ENCODE data around the gene SERGEF. TPM values are rescaled to one million over a fixed set of nuclear protein-coding genes. Genes with fewer than 3 reads are reported as not detected.

Gene SERGEF
- polyA plus RNA-seq, 1 of the 3 experiments (the other 2 are of a cell fraction), result 23.1 TPM

DNA sequence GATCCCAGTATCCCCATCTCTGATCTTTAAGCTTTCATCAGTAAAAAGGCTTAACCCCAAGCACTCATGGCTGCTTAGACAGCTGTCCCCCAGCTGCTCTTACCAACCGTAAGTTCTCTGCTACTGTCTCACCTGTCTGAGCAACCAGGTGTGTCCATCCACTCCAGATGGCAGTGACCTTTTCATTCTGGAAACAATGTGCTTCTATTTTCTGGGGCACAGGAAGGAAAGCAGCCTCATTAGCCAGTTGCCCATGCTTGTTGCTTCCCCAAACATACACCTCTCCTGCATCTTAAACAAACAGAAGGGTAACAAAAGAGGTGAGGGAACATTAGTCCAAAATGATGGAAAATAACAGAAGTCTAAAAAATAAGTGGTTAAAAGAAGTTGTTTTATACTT is 24.4 kb downstream of the SERGEF start:
- Histone ChIP-seq H3K9me3 (no peaks in the 10 kb centered on the region), H3K4me3 (ENCODE audit: low read depth in 2 of 2, low read length in 1 of 2) (no peak overlapping the region), H4K20me1 (ENCODE audit: insufficient read depth) (no peaks in the 10 kb centered on the region), H3K79me2 (ENCODE audit: insufficient read depth) (no peaks in the 10 kb centered on the region), H3K9ac (no peak overlapping the region), H2AFZ (ENCODE audit: low read depth) (no peak overlapping the region), H3K4me1 (ENCODE audit: control insufficient read depth in 1 of 2, insufficient read depth in 2 of 2, low read depth in 1 of 2, low read length in 1 of 2) (peaks cover 5 to 6% of the 10 kb centered on the region in 2 experiments; a peak in 1 of 4 replicates), H3K27me3 (ENCODE audit: insufficient read depth) (no peaks in the 10 kb centered on the region), H3K4me2 (no peak overlapping the region), H3K36me3 (replicated peaks in 1 of 2; ENCODE audit: control insufficient read depth in 1 of 2, insufficient read depth in 2 of 2, low read length in 1 of 2) (peaks cover 11 to 26% of the 10 kb centered on the region in 2 experiments), H3K9me2 (no peaks in the 10 kb centered on the region), H3K27ac (ENCODE audit: low read depth in 2 of 2, low read length in 1 of 2) (no peak overlapping the region), H3F3A (replicated peaks; ENCODE audit: insufficient read depth) (peaks cover 9% of the 10 kb centered on the region)
- no peak for DNase-seq
- CTCF ChIA-PET, result interaction anchor here (0.7 to 30.6 kb wide), 10 partner anchors 7 to 387 kb away, joined by 3 to 730 read pairs (median 8); partner anchors contain the start of gene KCNC1
- POLR2A ChIA-PET, result no interaction called here
- WGBS (ENCODE audit: low lambda C conversion rate), result no CpG with 5 or more reads among the region's 1 CpG
- TF ChIP-seq ELF1 (IDR thresholded peaks at IDR 0.05), result no peak
- TF ChIP-seq MXI1 (IDR thresholded peaks at IDR 0.05; ENCODE audit: low read depth, low read length), result no peak
- TF ChIP-seq EP300 (IDR thresholded peaks at IDR 0.05; ENCODE audit: borderline replicate concordance in 1 of 2, low read depth in 1 of 2, low read length in 1 of 2), result no peak
- TF ChIP-seq MEF2A (IDR thresholded peaks at IDR 0.05; ENCODE audit: borderline replicate concordance, low read depth), result no peak
- no peak for TF ChIP-seq JUND (IDR thresholded peaks at IDR 0.05)
- no peak for TF ChIP-seq ZBTB33 (IDR thresholded peaks at IDR 0.05; ENCODE audit: borderline replicate concordance, low read depth)
- no peak for TF ChIP-seq TAF1 (IDR thresholded peaks at IDR 0.05; ENCODE audit: borderline replicate concordance, low read depth, low read length)
- TF ChIP-seq CTCF (IDR thresholded peaks at IDR 0.05), result no peak
- no peak for TF ChIP-seq NRF1 (IDR thresholded peaks at IDR 0.05; ENCODE audit: low read depth, low read length)

GRCh38 chr11:17987826-17988225 is 25.0 kb downstream of the SERGEF start:
- H3K4me3 ChIP-seq (ENCODE audit: low read depth in 2 of 2, low read length in 1 of 2), result no peak overlapping the region
- H4K20me1 ChIP-seq (ENCODE audit: insufficient read depth), result no peaks in the 10 kb centered on the region
- H3K4me2 ChIP-seq, result no peak overlapping the region
- no peak for DNase-seq
- H3K4me1 ChIP-seq (ENCODE audit: control insufficient read depth in 1 of 2, insufficient read depth in 2 of 2, low read depth in 1 of 2, low read length in 1 of 2), result peaks cover 5 to 6% of the 10 kb centered on the region in 2 experiments; a peak in 1 of 4 replicates
- WGBS (ENCODE audit: low lambda C conversion rate), result 60% methylated on average over 1 of the region's 1 CpG
- peaks cover 9% of the 10 kb centered on the region for H3F3A ChIP-seq (replicated peaks; ENCODE audit: insufficient read depth)
- CTCF ChIA-PET, result interaction anchor here (0.7 to 30.6 kb wide), 8 partner anchors 9 to 389 kb away, joined by 3 to 730 read pairs (median 8); partner anchors contain the start of genes KCNC1 and SAAL1
- H3K9ac ChIP-seq, result no peak overlapping the region
- H3K9me3 ChIP-seq, result no peaks in the 10 kb centered on the region
- H2AFZ ChIP-seq (ENCODE audit: low read depth), result no peak overlapping the region
- H3K27ac ChIP-seq (ENCODE audit: low read depth in 2 of 2, low read length in 1 of 2), result no peak overlapping the region
- no peaks in the 10 kb centered on the region for H3K27me3 ChIP-seq (ENCODE audit: insufficient read depth)
- POLR2A ChIA-PET, result no interaction called here
- TF ChIP-seq REST (IDR thresholded peaks at IDR 0.05; ENCODE audit: low read depth, low read length) (no peak), ZBTB33 (IDR thresholded peaks at IDR 0.05; ENCODE audit: borderline replicate concordance, low read depth) (no peak), YY1 (IDR thresholded peaks at IDR 0.05; ENCODE audit: low read depth) (no peak), IRF3 (IDR thresholded peaks at IDR 0.05; ENCODE audit: low read depth, low read length) (no peak), EZH2phosphoT487 (IDR thresholded peaks at IDR 0.05; ENCODE audit: borderline replicate concordance, low read depth) (no peak)
- TF ChIP-seq, protein P1, sequence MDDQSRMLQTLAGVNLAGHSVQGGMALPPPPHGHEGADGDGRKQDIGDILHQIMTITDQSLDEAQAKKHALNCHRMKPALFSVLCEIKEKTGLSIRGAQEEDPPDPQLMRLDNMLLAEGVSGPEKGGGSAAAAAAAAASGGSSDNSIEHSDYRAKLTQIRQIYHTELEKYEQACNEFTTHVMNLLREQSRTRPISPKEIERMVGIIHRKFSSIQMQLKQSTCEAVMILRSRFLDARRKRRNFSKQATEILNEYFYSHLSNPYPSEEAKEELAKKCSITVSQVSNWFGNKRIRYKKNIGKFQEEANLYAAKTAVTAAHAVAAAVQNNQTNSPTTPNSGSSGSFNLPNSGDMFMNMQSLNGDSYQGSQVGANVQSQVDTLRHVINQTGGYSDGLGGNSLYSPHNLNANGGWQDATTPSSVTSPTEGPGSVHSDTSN (IDR thresholded peaks at IDR 0.05), result no peak
- no peaks in the 10 kb centered on the region for H3K79me2 ChIP-seq (ENCODE audit: insufficient read depth)
- H3K36me3 ChIP-seq (replicated peaks in 1 of 2; ENCODE audit: control insufficient read depth in 1 of 2, insufficient read depth in 2 of 2, low read length in 1 of 2), result peaks cover 11 to 26% of the 10 kb centered on the region in 2 experiments
- no peaks in the 10 kb centered on the region for H3K9me2 ChIP-seq

Data from SK-N-SH (cell line).